ENCODE results near the gene KCNQ1.

The KCNQ1 gene

GRCh38 chr11:2789791-2790567, 345.2 kb downstream of the KCNQ1 start:
- DNase-seq (ENCODE audit: low read depth) = no peak
- in situ Hi-C loops (cut with HindIII; ENCODE audit: low sequenced_read_pairs) = no loop called here
- TF ChIP-seq, protein P1, sequence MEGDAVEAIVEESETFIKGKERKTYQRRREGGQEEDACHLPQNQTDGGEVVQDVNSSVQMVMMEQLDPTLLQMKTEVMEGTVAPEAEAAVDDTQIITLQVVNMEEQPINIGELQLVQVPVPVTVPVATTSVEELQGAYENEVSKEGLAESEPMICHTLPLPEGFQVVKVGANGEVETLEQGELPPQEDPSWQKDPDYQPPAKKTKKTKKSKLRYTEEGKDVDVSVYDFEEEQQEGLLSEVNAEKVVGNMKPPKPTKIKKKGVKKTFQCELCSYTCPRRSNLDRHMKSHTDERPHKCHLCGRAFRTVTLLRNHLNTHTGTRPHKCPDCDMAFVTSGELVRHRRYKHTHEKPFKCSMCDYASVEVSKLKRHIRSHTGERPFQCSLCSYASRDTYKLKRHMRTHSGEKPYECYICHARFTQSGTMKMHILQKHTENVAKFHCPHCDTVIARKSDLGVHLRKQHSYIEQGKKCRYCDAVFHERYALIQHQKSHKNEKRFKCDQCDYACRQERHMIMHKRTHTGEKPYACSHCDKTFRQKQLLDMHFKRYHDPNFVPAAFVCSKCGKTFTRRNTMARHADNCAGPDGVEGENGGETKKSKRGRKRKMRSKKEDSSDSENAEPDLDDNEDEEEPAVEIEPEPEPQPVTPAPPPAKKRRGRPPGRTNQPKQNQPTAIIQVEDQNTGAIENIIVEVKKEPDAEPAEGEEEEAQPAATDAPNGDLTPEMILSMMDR (IDR thresholded peaks at IDR 0.05; ENCODE audit: low read depth, low read length, missing control alignments) = no peak
- H3K4me3 ChIP-seq (ENCODE audit: low read depth, low read length) = no peak overlapping the region

DNA sequence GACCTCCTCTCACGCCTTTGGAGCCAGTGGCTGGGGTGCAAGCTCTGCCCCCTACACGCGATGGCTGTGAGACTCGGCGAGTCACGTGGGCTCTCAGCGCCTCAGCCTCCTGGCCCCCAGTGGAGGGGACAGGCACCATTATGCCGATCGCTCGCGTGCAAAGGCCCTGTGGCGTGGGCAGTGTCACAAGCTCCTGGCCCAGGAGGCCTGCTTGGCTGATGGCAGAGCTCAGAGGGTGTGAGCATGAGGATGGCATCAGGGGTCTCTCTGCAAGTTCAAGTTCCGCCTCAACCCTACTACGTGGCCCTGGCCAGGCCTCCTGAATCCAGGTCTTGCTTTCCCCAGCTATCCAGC, 345.7 kb downstream of the KCNQ1 start:
- in situ Hi-C loops (cut with HindIII; ENCODE audit: low sequenced_read_pairs) = no loop called here
- H3K4me3 ChIP-seq (ENCODE audit: low read depth, low read length) = no peak overlapping the region
- no peak for DNase-seq (ENCODE audit: low read depth)
- TF ChIP-seq, protein P1 (IDR thresholded peaks at IDR 0.05; ENCODE audit: low read depth, low read length, missing control alignments) = no peak

- DNase-seq (ENCODE audit: low read depth) = no peak
- in situ Hi-C loops (cut with HindIII; ENCODE audit: low sequenced_read_pairs) = no loop called here
- TF ChIP-seq, protein P1 (IDR thresholded peaks at IDR 0.05; ENCODE audit: low read depth, low read length, missing control alignments) = no peak
- H3K4me3 ChIP-seq (ENCODE audit: low read depth, low read length) = no peak overlapping the region
These were observed 346.3 kb downstream of the KCNQ1 start for GRCh38 chr11:2791139-2791520.

- no peak for DNase-seq (ENCODE audit: low read depth)
- H3K4me3 ChIP-seq (ENCODE audit: low read depth, low read length) = peak overlapping the region; percentile 20
- in situ Hi-C loops (cut with HindIII; ENCODE audit: low sequenced_read_pairs) = no loop called here
- TF ChIP-seq, protein P1 (IDR thresholded peaks at IDR 0.05; ENCODE audit: low read depth, low read length, missing control alignments) = no peak
These were observed 346.9 kb downstream of the KCNQ1 start for GRCh38 chr11:2791521-2792380.

GRCh38 chr11:2792381-2793250, 347.8 kb downstream of the KCNQ1 start:
- in situ Hi-C loops (cut with HindIII; ENCODE audit: low sequenced_read_pairs) = no loop called here
- H3K4me3 ChIP-seq (ENCODE audit: low read depth, low read length) = no peak overlapping the region
- TF ChIP-seq, protein P1 (IDR thresholded peaks at IDR 0.05; ENCODE audit: low read depth, low read length, missing control alignments) = no peak
- no peak for DNase-seq (ENCODE audit: low read depth)

DNA sequence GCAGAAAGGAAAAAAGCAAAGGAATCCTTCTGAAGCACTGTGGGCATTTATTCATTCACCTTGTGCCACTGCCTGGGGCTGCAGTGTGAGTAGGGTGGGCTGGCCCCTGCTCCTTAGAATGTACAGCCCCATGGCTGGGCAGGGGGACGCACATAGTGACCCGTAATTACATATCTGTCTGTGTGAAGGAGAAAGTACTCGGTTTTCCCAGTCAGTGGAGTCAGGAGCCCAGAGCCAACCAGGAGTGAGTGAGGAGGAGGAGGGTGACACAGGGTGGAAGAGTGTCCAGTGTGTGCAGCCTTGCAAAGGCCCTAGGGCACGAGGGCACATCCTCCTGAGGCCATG, 348.9 kb downstream of the KCNQ1 start:
- DNase-seq (ENCODE audit: low read depth) = no peak
- TF ChIP-seq, protein P1 (IDR thresholded peaks at IDR 0.05; ENCODE audit: low read depth, low read length, missing control alignments) = no peak
- no peak overlapping the region for H3K4me3 ChIP-seq (ENCODE audit: low read depth, low read length)
- in situ Hi-C loops (cut with HindIII; ENCODE audit: low sequenced_read_pairs) = no loop called here

Measured in astrocyte of the cerebellum (primary cell).